Loucy (cell line): ENCODE data around the gene CABP4.

ENCODE experiments used
- H2AFZ ChIP-seq: fragments of 200-600 bp; sonication (generic); 2 replicates; pipeline ENCODE4 v1.6.0; 2016; ENCODE audit warnings: antibody characterized with exemption, mild to moderate bottlenecking, low read length, moderate library complexity
- H3F3A ChIP-seq: fragments of 200-600 bp; 2 replicates; pipeline ENCODE4 v1.6.0; 2016; ENCODE audit warnings: antibody characterized with exemption, low read depth, mild to moderate bottlenecking
- H3K27me3 ChIP-seq: fragments of 200-600 bp; sonication (generic); 2 replicates; pipeline ENCODE4 v1.6.1; 2014; ENCODE audit warnings: low read length, mild to moderate bottlenecking; ENCODE audit not compliant: insufficient read depth, poor library complexity, severe bottlenecking
- H3K36me3 ChIP-seq: fragments of 200-600 bp; sonication (generic); 2 replicates; pipeline ENCODE4 v1.6.1; 2016; ENCODE audit warnings: low read length; ENCODE audit not compliant: insufficient read depth
- H3K4me1 ChIP-seq: fragments of 200-600 bp; sonication (generic); 2 replicates; pipeline ENCODE4 v1.5.1; 2014; ENCODE audit warnings: low read length, mild to moderate bottlenecking; ENCODE audit not compliant: insufficient read depth, poor library complexity, severe bottlenecking
- H3K4me2 ChIP-seq: fragments of 200-600 bp; sonication (generic); 2 replicates; pipeline ENCODE4 v1.6.0; 2014; ENCODE audit warnings: antibody characterized with exemption, low read length, low read depth, mild to moderate bottlenecking; ENCODE audit not compliant: poor library complexity, severe bottlenecking
- H3K4me3 ChIP-seq: fragments of 200-600 bp; sonication (generic); 2 replicates; pipeline ENCODE4 v1.5.1; 2014; ENCODE audit warnings: low read length, mild to moderate bottlenecking, mixed read lengths; ENCODE audit not compliant: poor library complexity, severe bottlenecking
- H3K79me2 ChIP-seq: fragments of 200-600 bp; sonication (generic); 2 replicates; pipeline ENCODE4 v1.6.1; 2014; ENCODE audit warnings: low read length; ENCODE audit not compliant: insufficient read depth
- H3K9ac ChIP-seq: fragments of 200-600 bp; sonication (generic); 2 replicates; pipeline ENCODE4 v1.6.0; 2014; ENCODE audit warnings: mild to moderate bottlenecking, low read depth, low read length, moderate library complexity; ENCODE audit not compliant: poor library complexity, severe bottlenecking
- H3K9me2 ChIP-seq: fragments of 200-600 bp; sonication (generic); replicated peaks from 2 replicates; pipeline ENCODE4 v1.6.1; 2016; ENCODE audit warnings: low read depth, low read length, mixed read lengths
- H3K9me3 ChIP-seq: fragments of 200-600 bp; sonication (generic); 2 replicates; pipeline ENCODE4 v1.6.1; 2014; ENCODE audit warnings: mild to moderate bottlenecking, antibody characterized with exemption, low read length, low read depth; ENCODE audit not compliant: insufficient read depth
- H4K20me1 ChIP-seq: fragments of 200-600 bp; sonication (generic); 2 replicates; pipeline ENCODE4 v1.6.0; 2014; ENCODE audit warnings: antibody characterized with exemption, low read length, mild to moderate bottlenecking; ENCODE audit not compliant: insufficient read depth, poor library complexity, severe bottlenecking
- EZH2phosphoT487 ChIP-seq: fragments of 200-600 bp; IDR thresholded peaks from 2 replicates; pipeline ENCODE4 v1.6.1; 2018; ENCODE audit warnings: antibody characterized with exemption, mild to moderate bottlenecking, moderate library complexity, borderline replicate concordance
- TF ChIP-seq, protein P1 (sequence below): fragments of 200-600 bp; sonication (generic); conservative IDR thresholded peaks from 2 replicates; pipeline ENCODE4 v1.5.1; 2014; ENCODE audit warnings: mild to moderate bottlenecking, antibody characterized with exemption, low read length

CABP4 gene

GRCh38 chr11:67438158-67438902 is 16.8 kb upstream of the CABP4 start:
- H3K9me3 ChIP-seq: no peaks in the 10 kb centered on the region
- H3K4me3 ChIP-seq: peak overlapping the region; percentile 100
- H3K4me2 ChIP-seq: peak overlapping the region; percentile 90
- H3K9ac ChIP-seq: peak overlapping the region; percentile 100
- H4K20me1 ChIP-seq: peaks cover 35% of the 10 kb centered on the region
- no peaks in the 10 kb centered on the region for H3K9me2 ChIP-seq
- peaks cover 69% of the 10 kb centered on the region for H3K79me2 ChIP-seq
- H3K4me1 ChIP-seq: peaks cover 53% of the 10 kb centered on the region
- H3K27me3 ChIP-seq: no peaks in the 10 kb centered on the region
- peaks cover 20% of the 10 kb centered on the region; the same call in 1 of the 2 replicates for H3K36me3 ChIP-seq
- H2AFZ ChIP-seq: no peak overlapping the region
- no peak for TF ChIP-seq EZH2phosphoT487
- TF ChIP-seq, protein P1, sequence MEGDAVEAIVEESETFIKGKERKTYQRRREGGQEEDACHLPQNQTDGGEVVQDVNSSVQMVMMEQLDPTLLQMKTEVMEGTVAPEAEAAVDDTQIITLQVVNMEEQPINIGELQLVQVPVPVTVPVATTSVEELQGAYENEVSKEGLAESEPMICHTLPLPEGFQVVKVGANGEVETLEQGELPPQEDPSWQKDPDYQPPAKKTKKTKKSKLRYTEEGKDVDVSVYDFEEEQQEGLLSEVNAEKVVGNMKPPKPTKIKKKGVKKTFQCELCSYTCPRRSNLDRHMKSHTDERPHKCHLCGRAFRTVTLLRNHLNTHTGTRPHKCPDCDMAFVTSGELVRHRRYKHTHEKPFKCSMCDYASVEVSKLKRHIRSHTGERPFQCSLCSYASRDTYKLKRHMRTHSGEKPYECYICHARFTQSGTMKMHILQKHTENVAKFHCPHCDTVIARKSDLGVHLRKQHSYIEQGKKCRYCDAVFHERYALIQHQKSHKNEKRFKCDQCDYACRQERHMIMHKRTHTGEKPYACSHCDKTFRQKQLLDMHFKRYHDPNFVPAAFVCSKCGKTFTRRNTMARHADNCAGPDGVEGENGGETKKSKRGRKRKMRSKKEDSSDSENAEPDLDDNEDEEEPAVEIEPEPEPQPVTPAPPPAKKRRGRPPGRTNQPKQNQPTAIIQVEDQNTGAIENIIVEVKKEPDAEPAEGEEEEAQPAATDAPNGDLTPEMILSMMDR: no peak
- 0 out of 2 replicates have a peak, but pooled peaks cover 2% of the 10 kb centered on the region for H3F3A ChIP-seq

DNA sequence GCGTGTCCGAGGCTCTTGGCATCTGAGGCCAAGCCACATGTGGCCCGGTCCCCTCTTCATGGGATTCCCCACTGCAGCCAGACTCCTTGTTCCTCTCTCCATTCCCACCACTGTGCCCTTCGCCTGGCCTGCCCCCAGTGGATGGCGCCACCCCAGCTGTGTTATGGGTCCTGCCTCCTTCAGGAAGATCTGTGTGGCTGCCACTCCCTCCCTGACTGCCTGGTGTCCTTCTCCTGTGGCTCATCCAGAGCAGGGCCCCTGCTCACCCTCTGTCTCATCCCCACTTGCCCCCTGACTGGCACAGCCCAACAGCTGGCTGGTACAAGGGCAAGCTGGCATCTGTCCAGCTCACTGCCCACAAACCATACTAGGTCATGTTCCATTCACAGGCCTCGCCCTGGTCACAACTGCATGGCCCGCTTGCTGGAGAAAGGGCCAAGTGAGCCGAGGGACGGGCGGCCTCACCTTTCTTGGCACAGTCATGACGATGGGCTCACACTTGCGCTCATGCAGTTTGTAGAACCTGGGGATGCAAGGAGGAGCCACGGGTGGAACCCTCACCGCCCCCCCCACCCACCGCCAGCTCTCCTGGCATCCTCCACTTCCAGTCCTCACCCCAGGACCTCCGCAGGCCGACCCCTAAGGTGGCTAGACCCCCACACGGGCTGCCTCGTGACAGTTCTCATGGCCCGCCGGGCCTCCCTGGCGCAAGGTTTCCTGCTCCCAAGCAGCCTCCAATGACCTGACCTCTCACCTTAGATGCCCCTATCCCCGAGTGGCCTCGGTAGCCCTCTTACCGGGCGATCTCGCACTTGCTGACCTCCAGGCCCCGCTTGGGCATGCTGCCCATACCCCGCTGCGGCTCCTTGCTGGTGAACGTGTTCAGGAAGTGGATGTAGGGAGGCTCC is 15.6 kb upstream of the CABP4 start:
- peak overlapping the region; percentile 100 for H3K9ac ChIP-seq
- 0 out of 2 replicates have a peak, but pooled peaks cover 2% of the 10 kb centered on the region for H3F3A ChIP-seq
- H3K4me2 ChIP-seq: peak overlapping the region; percentile 90
- peaks cover 57% of the 10 kb centered on the region for H3K79me2 ChIP-seq
- H2AFZ ChIP-seq: no peak overlapping the region
- peaks cover 13% of the 10 kb centered on the region; the same call in 1 of the 2 replicates for H3K36me3 ChIP-seq
- no peaks in the 10 kb centered on the region for H3K9me2 ChIP-seq
- peaks cover 40% of the 10 kb centered on the region for H3K4me1 ChIP-seq
- H3K4me3 ChIP-seq: peak overlapping the region; percentile 100
- H4K20me1 ChIP-seq: peaks cover 23% of the 10 kb centered on the region
- TF ChIP-seq, protein P1: peak; percentile 69
- TF ChIP-seq EZH2phosphoT487: no peak
- H3K27me3 ChIP-seq: no peaks in the 10 kb centered on the region
- H3K9me3 ChIP-seq: no peaks in the 10 kb centered on the region

- Histone ChIP-seq H3K9me3 (no peaks in the 10 kb centered on the region), H3F3A (0 out of 2 replicates have a peak, but pooled peaks cover 2% of the 10 kb centered on the region), H3K9me2 (no peaks in the 10 kb centered on the region), H3K9ac (no peak overlapping the region), H3K4me1 (peaks cover 31% of the 10 kb centered on the region), H2AFZ (no peak overlapping the region), H3K4me2 (peak overlapping the region; percentile 90), H3K79me2 (peaks cover 48% of the 10 kb centered on the region), H3K4me3 (no peak overlapping the region), H3K36me3 (peaks cover 4% of the 10 kb centered on the region; the same call in 1 of the 2 replicates), H3K27me3 (no peaks in the 10 kb centered on the region), H4K20me1 (peaks cover 14% of the 10 kb centered on the region)
- TF ChIP-seq, protein P1: no peak
- no peak for TF ChIP-seq EZH2phosphoT487
These were observed 14.7 kb upstream of the CABP4 start for GRCh38 chr11:67440229-67441097.
